ENCODE data around the gene SLCO2B1. TPM values are rescaled to one million over a fixed set of nuclear protein-coding genes. Genes with fewer than 3 reads are reported as not detected.
A peak's percentile ranks its signal among the peaks of the same experiment; 100 is the strongest.

SLCO2B1 gene
- polyA plus RNA-seq, 1 donor, result 8.2 TPM

GRCh38 chr11:75223954-75224643 is 73.2 kb downstream of the SLCO2B1 start:
- no peak for DNase-seq

- DNase-seq, result no peak
Observed at GRCh38 chr11:75225794-75226193, 74.9 kb downstream of the SLCO2B1 start.

DNA sequence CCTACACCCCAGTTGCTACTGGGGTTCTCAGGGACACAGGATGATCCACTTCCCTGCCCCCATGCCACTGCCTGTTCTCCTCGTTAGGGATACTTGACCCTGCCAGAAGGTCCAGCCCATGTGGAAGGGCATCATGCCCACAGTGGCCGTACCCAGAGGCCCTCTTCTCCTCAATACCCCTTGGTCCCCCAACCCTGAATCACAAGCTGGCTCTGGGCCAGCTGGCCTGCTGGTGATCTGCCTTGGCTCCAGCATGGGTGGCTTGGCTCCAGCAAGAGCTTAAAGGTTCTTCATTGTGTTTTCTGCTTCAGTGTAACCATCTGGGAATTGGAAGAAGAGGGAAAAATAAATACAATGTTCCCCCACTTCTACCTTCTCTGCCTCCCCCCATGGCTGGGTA is 78.6 kb downstream of the SLCO2B1 start:
- DNase-seq, result no peak

DNA sequence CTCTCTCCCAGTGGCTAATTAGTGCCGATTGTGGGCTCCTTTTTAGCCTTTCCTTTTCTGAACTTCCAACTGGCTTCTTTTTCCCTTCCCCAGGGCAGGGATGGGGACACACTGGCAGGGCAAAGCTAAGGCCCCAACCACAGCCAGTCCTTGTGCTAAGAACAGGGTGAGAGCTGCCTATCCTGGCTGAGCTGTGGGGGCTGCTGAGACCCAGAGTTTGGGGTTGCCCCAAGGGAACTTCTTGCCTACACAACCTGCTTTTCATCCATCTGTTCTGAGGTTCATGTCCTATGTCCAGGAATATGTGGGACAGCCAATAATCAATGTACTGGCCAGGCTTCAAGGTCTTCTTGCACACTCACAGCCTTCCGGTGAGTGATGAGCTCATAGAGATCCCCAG is 79.7 kb downstream of the SLCO2B1 start:
- DNase-seq, result no peak

- DNase-seq, result peak; percentile 81
Observed at GRCh38 chr11:75233754-75234172, 82.9 kb downstream of the SLCO2B1 start.

GRCh38 chr11:75236062-75236461 is 85.2 kb downstream of the SLCO2B1 start:
- DNase-seq, result no peak

- no peak for DNase-seq
Observed at GRCh38 chr11:75237050-75237449, 86.1 kb downstream of the SLCO2B1 start.

DNA sequence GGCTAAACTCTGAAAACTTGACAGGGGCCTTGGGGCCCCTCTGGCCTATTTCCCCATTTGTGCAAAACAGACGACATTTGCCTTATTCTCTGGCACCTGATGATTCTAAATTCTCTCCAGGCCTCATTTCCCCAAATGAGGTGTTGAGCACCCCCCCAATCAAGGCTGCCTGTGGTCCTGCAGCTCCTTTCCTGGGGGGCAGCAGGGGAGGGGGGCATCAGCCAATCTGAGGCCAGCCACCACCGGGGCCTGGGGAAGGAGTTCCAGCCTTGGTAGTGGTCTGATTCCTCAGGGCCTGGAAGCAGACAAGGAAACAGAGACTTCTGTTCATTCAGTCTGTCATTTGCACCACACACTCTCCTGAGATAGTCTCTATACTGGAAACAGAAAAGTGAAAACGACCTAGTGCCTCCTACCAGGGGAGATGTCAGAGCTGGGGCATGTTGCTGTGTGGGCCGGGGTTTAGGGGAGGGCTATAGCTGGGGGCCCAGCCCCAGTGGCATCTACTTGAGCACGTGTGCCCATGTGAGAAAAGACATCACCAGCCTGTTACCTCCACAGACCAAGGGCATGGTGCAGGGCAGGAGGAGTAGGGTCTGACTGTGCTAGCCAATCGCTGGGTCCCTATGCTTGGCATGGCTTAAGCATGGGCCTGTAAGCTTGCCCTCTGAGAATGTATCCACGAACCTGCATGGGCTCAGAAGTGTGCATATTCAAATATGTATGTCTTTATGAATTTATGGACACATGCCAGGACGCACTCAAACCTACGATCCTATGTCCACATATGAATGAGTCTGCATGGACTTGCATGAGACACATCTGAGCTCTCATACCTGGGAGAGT is 87.9 kb downstream of the SLCO2B1 start:
- no peak for DNase-seq

GRCh38 chr11:75239531-75240290 is 88.8 kb downstream of the SLCO2B1 start:
- no peak for DNase-seq

GRCh38 chr11:75240311-75241035 is 89.6 kb downstream of the SLCO2B1 start, which contains the start of gene TPBGL:
Gene TPBGL, plus strand, starts transcription at chr11:75240774. Its CDS starts 276 bp downstream, at chr11:75241050.
- DNase-seq, result no peak

DNA sequence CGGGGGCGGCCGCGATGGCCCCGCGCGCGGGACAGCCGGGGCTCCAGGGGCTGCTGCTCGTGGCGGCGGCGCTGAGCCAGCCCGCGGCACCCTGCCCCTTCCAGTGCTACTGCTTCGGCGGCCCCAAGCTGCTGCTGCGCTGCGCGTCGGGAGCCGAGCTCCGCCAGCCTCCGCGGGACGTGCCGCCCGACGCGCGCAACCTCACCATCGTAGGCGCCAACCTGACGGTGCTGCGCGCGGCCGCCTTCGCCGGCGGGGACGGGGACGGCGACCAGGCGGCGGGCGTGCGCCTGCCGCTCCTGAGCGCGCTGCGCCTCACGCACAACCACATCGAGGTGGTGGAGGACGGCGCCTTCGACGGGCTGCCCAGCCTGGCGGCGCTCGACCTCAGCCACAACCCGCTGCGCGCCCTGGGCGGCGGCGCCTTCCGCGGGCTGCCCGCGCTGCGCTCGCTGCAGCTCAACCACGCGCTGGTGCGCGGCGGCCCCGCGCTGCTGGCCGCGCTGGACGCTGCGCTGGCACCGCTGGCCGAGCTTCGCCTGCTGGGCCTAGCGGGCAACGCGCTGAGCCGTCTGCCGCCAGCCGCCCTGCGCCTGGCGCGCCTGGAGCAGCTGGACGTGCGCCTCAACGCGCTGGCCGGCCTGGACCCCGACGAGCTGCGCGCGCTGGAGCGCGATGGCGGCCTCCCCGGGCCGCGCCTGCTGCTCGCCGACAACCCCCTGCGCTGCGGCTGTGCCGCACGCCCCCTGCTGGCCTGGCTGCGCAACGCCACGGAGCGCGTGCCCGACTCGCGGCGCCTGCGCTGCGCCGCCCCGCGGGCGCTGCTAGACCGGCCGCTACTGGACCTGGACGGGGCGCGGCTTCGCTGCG is 90.4 kb downstream of the SLCO2B1 start:
- peak; percentile 83 for DNase-seq

- DNase-seq, result no peak
Observed at GRCh38 chr11:75241906-75242644, 91.2 kb downstream of the SLCO2B1 start.

- no peak for DNase-seq
Observed at GRCh38 chr11:75242722-75243600, 92.1 kb downstream of the SLCO2B1 start.

DNA sequence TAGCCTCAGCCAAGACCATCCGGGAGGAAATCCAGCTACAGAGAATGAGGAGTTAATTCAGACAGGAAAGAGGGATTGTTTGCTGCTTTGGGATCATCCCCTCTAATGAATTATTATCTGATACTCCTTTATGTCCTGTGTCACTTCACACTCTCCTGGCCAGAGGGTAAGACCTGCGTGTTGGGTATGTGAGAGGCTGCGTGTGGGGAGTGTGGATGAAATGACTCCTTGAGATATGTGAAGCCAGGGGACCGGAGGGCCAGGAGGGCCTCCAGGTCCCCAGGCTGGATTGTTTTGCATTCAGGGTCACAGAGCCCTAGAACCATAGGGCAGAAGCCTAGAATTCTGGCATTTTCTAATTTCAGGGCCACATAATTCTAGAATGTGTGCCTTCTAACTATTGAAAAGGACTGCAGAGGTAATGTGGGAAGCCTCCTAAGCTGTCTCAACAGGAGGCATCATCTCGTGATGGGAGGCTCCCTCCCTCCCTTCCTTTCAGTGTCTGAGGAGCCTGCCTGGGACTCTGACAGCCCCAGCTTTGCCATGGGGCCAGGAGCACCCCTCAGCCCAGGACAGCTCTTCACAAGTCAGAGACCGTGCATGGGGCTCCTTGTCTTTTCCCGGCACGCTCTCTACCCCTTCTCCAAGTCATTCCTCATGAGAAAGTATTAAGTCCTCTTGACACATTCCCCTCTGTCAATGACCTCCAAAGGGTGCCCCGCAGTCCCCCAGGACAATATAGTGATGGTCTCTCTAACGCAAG is 93.3 kb downstream of the SLCO2B1 start:
- DNase-seq, result no peak

DNA sequence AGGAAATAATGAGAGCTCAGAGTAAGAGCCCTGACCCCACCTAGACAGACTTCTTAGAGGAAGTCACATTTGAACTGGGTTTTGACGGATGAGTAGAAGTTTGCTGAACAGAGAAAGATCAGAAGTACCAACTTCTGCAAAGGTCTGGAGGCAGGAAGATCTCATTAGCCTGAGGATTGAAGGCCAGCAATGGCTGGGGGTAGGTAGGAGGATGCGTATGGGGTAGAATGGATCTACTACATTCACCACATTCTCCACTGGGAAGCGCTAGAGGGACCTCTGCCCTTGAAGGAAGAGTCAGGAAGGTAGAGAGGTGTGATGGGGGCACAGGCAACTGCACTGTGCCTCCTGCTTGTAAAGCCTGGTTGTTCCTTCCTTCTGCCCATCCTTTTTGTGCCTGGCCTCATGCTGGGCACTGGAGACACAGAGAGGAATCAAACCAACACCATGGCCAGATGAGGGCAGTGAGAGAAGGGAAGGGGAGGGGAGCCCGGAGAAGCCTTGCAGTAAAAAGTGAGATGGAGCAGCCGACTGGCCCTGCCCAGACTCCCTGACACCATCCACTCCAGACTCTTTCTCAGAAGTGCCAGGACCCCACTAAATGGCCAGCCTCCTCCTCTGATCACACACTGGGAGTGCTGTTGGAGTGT is 94.6 kb downstream of the SLCO2B1 start:
- no peak for DNase-seq

GRCh38 chr11:75246006-75246670 is 95.2 kb downstream of the SLCO2B1 start:
- no peak for DNase-seq

- DNase-seq, result no peak
Observed at GRCh38 chr11:75246671-75247350, 95.9 kb downstream of the SLCO2B1 start.

All from left kidney (tissue), 2 donors.